Vagina (tissue), 2 donors: ENCODE results near the gene TPST1. TPM values are rescaled to one million over a fixed set of nuclear protein-coding genes. Genes with fewer than 3 reads are reported as not detected.

ENCODE experiments used
- DNase-seq, 2 donors: peaks; one replicate each; pipeline ENCODE4 v3.0.0-alpha.2; 2017; ENCODE audit errors: extremely low spot score in 2 of 2
- H3K27ac ChIP-seq: fragments of 200-600 bp; sonication (generic); one replicate; pipeline ENCODE4 v1.5.1; 2019
- H3K27me3 ChIP-seq: fragments of 200-600 bp; sonication (generic); one replicate; pipeline ENCODE4 v1.5.1; 2019
- H3K36me3 ChIP-seq, 2 donors: fragments of 200-600 bp; sonication (generic); one replicate each; pipeline ENCODE4 v1.5.1; 2017 to 2019
- H3K4me1 ChIP-seq: fragments of 200-600 bp; sonication (generic); one replicate; pipeline ENCODE4 v1.5.1; 2019
- H3K4me3 ChIP-seq, 2 donors: fragments of 200-600 bp; sonication (generic); 1 replicate in 1 of 2; 2 replicates in 1 of 2; pipeline ENCODE4 v1.5.1; 2016 to 2019
- H3K9me3 ChIP-seq: fragments of 200-600 bp; sonication (generic); one replicate; pipeline ENCODE4 v1.5.1; 2019
- POLR2A ChIP-seq, 2 donors: fragments of 450-650 bp; IDR thresholded peaks; one replicate each; pipeline ENCODE4 v1.6.1; 2017; ENCODE audit warnings: antibody characterized with exemption in 2 of 2, mild to moderate bottlenecking in 2 of 2, moderate library complexity in 2 of 2
- POLR2AphosphoS5 ChIP-seq, 2 donors: sonication (generic); formaldehyde crosslinking; IDR thresholded peaks; one replicate each; pipeline ENCODE4 v1.9.0; 2017; ENCODE audit warnings: antibody characterized with exemption in 2 of 2, mild to moderate bottlenecking in 2 of 2, low read depth in 1 of 2; ENCODE audit not compliant: insufficient read depth in 1 of 2
- intact Hi-C: fragments of 100-400 bp; cut with DNase I; formaldehyde crosslinking; loops from one replicate; pipeline ENCODE4 v1.15.1; 2023
- total RNA-seq: library from RNA; depleted of rRNA; stranded (reverse); fragments of >200 nt; gene quantifications from one replicate; pipeline ENCODE4 v1.2.3, GENCODE V29; 2016
- TF ChIP-seq, protein P1 (sequence below), 3 experiments: fragments of 450-650 bp in 2 of 3; fragments of 200-600 bp in 1 of 3; sonication (generic) in 1 of 3; IDR thresholded peaks; one replicate each; pipeline ENCODE4 v1.5.1; 2017 to 2019; ENCODE audit warnings: antibody characterized with exemption in 3 of 3, mild to moderate bottlenecking in 2 of 3, moderate library complexity in 2 of 3

TPST1 gene
- total RNA-seq, 1 donor from 2014 or later = 52.3 TPM

DNA sequence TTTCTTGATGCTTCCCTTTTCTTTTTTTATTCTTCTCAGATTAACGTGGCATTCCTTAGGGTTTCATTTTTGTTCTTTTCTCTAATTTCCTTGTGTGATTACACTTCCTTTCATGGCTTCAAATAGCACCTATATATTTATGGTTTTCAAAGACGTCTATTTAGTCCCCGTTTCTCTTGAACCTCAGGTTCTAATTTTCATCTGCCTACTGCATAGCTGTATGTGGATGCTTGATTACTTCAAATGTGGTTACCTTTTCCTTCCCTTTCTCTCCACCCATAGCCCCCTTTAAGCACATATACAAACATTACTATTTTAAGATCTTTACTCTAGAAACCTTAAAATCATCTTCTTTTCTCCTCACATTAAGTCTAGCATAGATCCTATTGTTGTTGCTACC is 2.4 kb downstream of the TPST1 start:
- Histone ChIP-seq H3K27ac (peak overlapping the region; percentile 91), H3K4me3 (peak overlapping the region in 1 of 2 donors; percentile 99), H3K27me3 (no peaks in the 10 kb centered on the region), H3K4me1 (peaks cover 16% of the 10 kb centered on the region), H3K36me3 (peaks cover 0 to 6% of the 10 kb centered on the region in 2 donors), H3K9me3 (no peaks in the 10 kb centered on the region)
- TF ChIP-seq POLR2AphosphoS5 (IDR thresholded peaks at IDR 0.05; ENCODE audit: insufficient read depth in 1 of 2, low read depth in 1 of 2) = no peak
- TF ChIP-seq, protein P1, sequence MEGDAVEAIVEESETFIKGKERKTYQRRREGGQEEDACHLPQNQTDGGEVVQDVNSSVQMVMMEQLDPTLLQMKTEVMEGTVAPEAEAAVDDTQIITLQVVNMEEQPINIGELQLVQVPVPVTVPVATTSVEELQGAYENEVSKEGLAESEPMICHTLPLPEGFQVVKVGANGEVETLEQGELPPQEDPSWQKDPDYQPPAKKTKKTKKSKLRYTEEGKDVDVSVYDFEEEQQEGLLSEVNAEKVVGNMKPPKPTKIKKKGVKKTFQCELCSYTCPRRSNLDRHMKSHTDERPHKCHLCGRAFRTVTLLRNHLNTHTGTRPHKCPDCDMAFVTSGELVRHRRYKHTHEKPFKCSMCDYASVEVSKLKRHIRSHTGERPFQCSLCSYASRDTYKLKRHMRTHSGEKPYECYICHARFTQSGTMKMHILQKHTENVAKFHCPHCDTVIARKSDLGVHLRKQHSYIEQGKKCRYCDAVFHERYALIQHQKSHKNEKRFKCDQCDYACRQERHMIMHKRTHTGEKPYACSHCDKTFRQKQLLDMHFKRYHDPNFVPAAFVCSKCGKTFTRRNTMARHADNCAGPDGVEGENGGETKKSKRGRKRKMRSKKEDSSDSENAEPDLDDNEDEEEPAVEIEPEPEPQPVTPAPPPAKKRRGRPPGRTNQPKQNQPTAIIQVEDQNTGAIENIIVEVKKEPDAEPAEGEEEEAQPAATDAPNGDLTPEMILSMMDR (IDR thresholded peaks at IDR 0.05) = no peak
- TF ChIP-seq POLR2A (IDR thresholded peaks at IDR 0.05) = no peak
- intact Hi-C loops = no loop called here
- DNase-seq = no peak

DNA sequence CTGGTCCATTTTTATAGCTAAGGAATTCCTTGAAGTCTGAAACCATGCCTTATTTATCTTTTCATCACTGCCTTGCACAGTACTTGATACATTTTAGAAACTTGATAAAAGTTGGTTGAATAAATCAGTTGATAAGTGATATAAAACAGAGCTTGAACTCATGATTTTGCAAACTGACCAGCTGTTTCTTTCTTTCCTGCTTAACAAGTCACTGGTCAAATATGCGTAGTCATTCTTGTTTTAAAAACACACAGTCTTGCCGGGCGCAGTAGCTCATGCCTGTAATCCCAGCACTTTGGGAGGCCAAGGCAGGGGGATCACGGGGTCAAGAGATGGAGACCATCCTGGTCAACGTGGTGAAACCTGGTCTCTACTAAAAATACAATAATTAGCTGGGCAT is 6.3 kb downstream of the TPST1 start:
- TF ChIP-seq POLR2AphosphoS5 (IDR thresholded peaks at IDR 0.05; ENCODE audit: insufficient read depth in 1 of 2, low read depth in 1 of 2) (peak in 1 of 2 donors; percentile 30), POLR2A (IDR thresholded peaks at IDR 0.05) (no peak)
- no peak for DNase-seq

DNA sequence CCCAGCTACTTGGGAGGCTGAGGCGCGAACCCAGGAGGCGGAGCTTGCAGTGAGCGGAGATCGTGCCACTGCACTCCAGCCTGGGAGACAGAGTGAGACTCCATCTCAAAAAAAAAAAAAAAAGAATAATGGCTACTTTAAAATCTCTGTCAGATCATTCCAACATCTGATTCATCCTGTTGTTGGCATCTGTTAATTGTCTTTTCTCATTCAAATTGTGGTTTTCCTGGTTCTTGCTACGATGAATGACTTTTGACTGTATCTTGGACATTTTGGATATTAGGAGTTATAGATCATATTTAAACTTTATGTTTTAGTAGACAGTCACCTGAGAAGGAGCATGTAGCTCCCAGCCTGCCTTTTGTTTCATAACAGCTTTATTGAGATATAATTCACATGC is 8.5 kb downstream of the TPST1 start:
- no peak overlapping the region for H3K4me3 ChIP-seq
- H3K27ac ChIP-seq = peak overlapping the region; percentile 91
- H3K36me3 ChIP-seq = peaks cover 0 to 6% of the 10 kb centered on the region in 2 donors
- H3K9me3 ChIP-seq = no peaks in the 10 kb centered on the region
- TF ChIP-seq POLR2AphosphoS5 (IDR thresholded peaks at IDR 0.05; ENCODE audit: insufficient read depth in 1 of 2, low read depth in 1 of 2) (no peak), POLR2A (IDR thresholded peaks at IDR 0.05) (no peak)
- TF ChIP-seq, protein P1 (IDR thresholded peaks at IDR 0.05) = no peak
- peaks cover 14% of the 10 kb centered on the region for H3K4me1 ChIP-seq
- H3K27me3 ChIP-seq = no peaks in the 10 kb centered on the region
- no peak for DNase-seq
- intact Hi-C loops = no loop called here

More for the DNA sequence above, 6.3 kb downstream of the TPST1 start:
- Histone ChIP-seq H3K4me3 (peak overlapping the region in 1 of 2 donors; percentile 14), H3K9me3 (no peaks in the 10 kb centered on the region), H3K27me3 (no peaks in the 10 kb centered on the region), H3K4me1 (peaks cover 11% of the 10 kb centered on the region), H3K36me3 (peaks cover 0 to 6% of the 10 kb centered on the region in 2 donors), H3K27ac (peak overlapping the region; percentile 91)
- intact Hi-C loops = no loop called here

DNA sequence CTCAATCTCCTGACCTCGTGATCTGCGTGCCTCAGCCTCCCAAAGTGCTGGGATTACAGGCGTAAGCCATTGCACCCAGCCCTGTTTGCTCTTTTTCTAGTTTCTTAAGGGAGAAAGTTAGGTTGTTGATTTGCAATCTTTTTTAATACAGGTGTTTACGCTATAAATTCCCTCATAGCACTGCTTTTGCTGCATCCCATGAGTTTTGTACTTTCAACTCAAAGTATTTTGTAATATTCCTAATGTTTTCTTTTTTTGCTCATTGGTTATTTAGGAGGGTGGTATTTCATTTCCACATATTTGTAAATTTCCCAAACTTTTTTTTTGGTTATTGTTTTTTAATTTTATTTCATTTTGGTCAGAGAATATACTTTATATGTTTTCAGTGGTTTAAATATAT is 11.6 kb downstream of the TPST1 start:
- intact Hi-C loops = no loop called here
- TF ChIP-seq, protein P1 (IDR thresholded peaks at IDR 0.05) = no peak
- TF ChIP-seq POLR2A (IDR thresholded peaks at IDR 0.05) = no peak
- no peak for TF ChIP-seq POLR2AphosphoS5 (IDR thresholded peaks at IDR 0.05; ENCODE audit: insufficient read depth in 1 of 2, low read depth in 1 of 2)
- Histone ChIP-seq H3K4me3 (no peak overlapping the region), H3K27me3 (no peaks in the 10 kb centered on the region), H3K36me3 (no peaks in the 10 kb centered on the region), H3K27ac (no peak overlapping the region), H3K4me1 (peaks cover 11% of the 10 kb centered on the region), H3K9me3 (no peaks in the 10 kb centered on the region)
- no peak for DNase-seq

DNA sequence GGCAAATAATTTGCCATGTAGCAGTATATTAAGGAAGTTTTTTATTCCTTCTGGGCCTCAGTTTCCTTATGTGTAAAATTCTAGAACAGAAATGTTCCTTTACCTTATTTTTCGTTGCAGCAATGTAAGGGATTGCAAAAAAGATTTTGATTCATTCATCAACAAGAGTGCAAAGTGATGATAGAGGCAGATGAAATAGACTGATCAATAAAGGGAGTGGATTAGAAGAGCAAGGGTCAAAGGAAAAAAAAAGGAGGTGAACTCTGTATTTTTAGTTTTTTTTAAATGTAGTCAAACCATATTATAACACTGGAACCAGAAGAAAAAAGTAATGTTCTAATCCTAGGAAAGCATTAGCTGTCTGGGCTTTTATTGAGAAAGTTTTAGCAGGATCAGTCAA is 14.7 kb downstream of the TPST1 start:
- no peak overlapping the region for H3K4me3 ChIP-seq
- H3K27ac ChIP-seq = no peak overlapping the region
- no peaks in the 10 kb centered on the region for H3K36me3 ChIP-seq
- no peaks in the 10 kb centered on the region for H3K9me3 ChIP-seq
- intact Hi-C loops = no loop called here
- peaks cover 21% of the 10 kb centered on the region for H3K4me1 ChIP-seq
- DNase-seq = no peak
- TF ChIP-seq POLR2A (IDR thresholded peaks at IDR 0.05) (no peak), POLR2AphosphoS5 (IDR thresholded peaks at IDR 0.05; ENCODE audit: insufficient read depth in 1 of 2, low read depth in 1 of 2) (no peak)
- TF ChIP-seq, protein P1 (IDR thresholded peaks at IDR 0.05) = no peak
- no peaks in the 10 kb centered on the region for H3K27me3 ChIP-seq
